Spinal cord (tissue), 10 donors: ENCODE data around the gene ERLEC1. TPM values are rescaled to one million over a fixed set of nuclear protein-coding genes. Genes with fewer than 3 reads are reported as not detected.
A peak's percentile ranks its signal among the peaks of the same experiment; 100 is the strongest.

Source experiments
- DNase-seq, 6 donors: peaks; one replicate each; pipeline versions ENCODE4 v3.0.0 to v3.0.0-alpha.2; 2013 to 2015; ENCODE audit warnings: low spot score in 6 of 6, low read depth in 4 of 6
- H3K27ac ChIP-seq: one replicate; pipeline ENCODE4 v1.5.1; 2013; ENCODE audit warnings: low read depth, low read length, control low read depth
- H3K27me3 ChIP-seq: one replicate; pipeline ENCODE4 v1.6.1; 2013; ENCODE audit warnings: low read length; ENCODE audit not compliant: control insufficient read depth, insufficient read depth
- H3K36me3 ChIP-seq: one replicate; pipeline ENCODE4 v1.6.1; 2013; ENCODE audit warnings: low read length; ENCODE audit not compliant: control insufficient read depth, insufficient read depth
- H3K4me1 ChIP-seq: one replicate; pipeline ENCODE4 v1.6.1; 2013; ENCODE audit warnings: low read length; ENCODE audit not compliant: control insufficient read depth, insufficient read depth
- H3K4me3 ChIP-seq: one replicate; pipeline ENCODE4 v1.5.1; 2013; ENCODE audit warnings: low read depth, low read length, control low read depth
- H3K9me3 ChIP-seq: one replicate; pipeline ENCODE4 v1.6.1; 2013; ENCODE audit warnings: low read length; ENCODE audit not compliant: control insufficient read depth, insufficient read depth
- WGBS: methylation state at CpG from one replicate; pipeline ENCODE4 v1.1.5; 2013; ENCODE audit warnings: missing lambda C conversion rate; ENCODE audit not compliant: insufficient coverage; 5-methylcytosine and 5-hydroxymethylcytosine counted together
- long read RNA-seq, 4 donors: transcript quantifications; one replicate each; lab custom pipeline, GENCODE V29; 2026
- polyA plus RNA-seq, 2 donors: library from polyadenylated mRNA; unstranded; fragments of 120-200 nt; gene quantifications; one replicate each; pipeline ENCODE4 v1.2.1, GENCODE V29; 2013; ENCODE audit not compliant: insufficient read length in 2 of 2
- total RNA-seq, 2 donors: library from RNA; depleted of rRNA in 1 of 2; stranded (reverse); fragments of 120-200 nt in 1 of 2; fragments of >200 nt in 1 of 2; gene quantifications; one replicate each; pipeline versions ENCODE4 v1.2.3 to v1.2.4, GENCODE V29; 2013 to 2014
- donor health status: healthy.

ERLEC1 gene, protein sequence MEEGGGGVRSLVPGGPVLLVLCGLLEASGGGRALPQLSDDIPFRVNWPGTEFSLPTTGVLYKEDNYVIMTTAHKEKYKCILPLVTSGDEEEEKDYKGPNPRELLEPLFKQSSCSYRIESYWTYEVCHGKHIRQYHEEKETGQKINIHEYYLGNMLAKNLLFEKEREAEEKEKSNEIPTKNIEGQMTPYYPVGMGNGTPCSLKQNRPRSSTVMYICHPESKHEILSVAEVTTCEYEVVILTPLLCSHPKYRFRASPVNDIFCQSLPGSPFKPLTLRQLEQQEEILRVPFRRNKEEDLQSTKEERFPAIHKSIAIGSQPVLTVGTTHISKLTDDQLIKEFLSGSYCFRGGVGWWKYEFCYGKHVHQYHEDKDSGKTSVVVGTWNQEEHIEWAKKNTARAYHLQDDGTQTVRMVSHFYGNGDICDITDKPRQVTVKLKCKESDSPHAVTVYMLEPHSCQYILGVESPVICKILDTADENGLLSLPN
- total RNA-seq (10 to 100 TPM; 64.0 to 84.1 TPM), polyA plus RNA-seq (10 to 100 TPM; 53.7 to 58.3 TPM)
- long read RNA-seq, donor 1, transcript ERLEC1-201 (14 exons, 2,433 nt), result major isoform, 17 of 34 reads
- long read RNA-seq, donor 1, transcript ERLEC1-202 (13 exons, 2,271 nt), result minor isoform, 8 of 34 reads
- long read RNA-seq, donor 1, partial matches to known transcripts, result 9 of 34 reads
- long read RNA-seq, donor 1, other reads (novel, unspliced or antisense), result 0 of 34 reads
- long read RNA-seq, donor 2, transcript ERLEC1-201 (14 exons, 2,433 nt), result major isoform, 5 of 8 reads
- long read RNA-seq, donor 2, partial matches to known transcripts, result 0 of 8 reads
- long read RNA-seq, donor 2, other reads (novel, unspliced or antisense), result 0 of 8 reads
- long read RNA-seq, donor 3, transcript ERLEC1-201 (14 exons, 2,433 nt), result major isoform, 5 of 11 reads
- long read RNA-seq, donor 3, partial matches to known transcripts, result 5 of 11 reads
- long read RNA-seq, donor 3, other reads (novel, unspliced or antisense), result 0 of 11 reads
- long read RNA-seq, donor 4, transcript ERLEC1-202 (13 exons, 2,271 nt), result minor isoform, 9 of 77 reads
- long read RNA-seq, donor 4, transcript ERLEC1-201 (14 exons, 2,433 nt), result major isoform, 16 of 77 reads
- long read RNA-seq, donor 4, partial matches to known transcripts, result 52 of 77 reads
- long read RNA-seq, donor 4, other reads (novel, unspliced or antisense), result 0 of 77 reads

DNA sequence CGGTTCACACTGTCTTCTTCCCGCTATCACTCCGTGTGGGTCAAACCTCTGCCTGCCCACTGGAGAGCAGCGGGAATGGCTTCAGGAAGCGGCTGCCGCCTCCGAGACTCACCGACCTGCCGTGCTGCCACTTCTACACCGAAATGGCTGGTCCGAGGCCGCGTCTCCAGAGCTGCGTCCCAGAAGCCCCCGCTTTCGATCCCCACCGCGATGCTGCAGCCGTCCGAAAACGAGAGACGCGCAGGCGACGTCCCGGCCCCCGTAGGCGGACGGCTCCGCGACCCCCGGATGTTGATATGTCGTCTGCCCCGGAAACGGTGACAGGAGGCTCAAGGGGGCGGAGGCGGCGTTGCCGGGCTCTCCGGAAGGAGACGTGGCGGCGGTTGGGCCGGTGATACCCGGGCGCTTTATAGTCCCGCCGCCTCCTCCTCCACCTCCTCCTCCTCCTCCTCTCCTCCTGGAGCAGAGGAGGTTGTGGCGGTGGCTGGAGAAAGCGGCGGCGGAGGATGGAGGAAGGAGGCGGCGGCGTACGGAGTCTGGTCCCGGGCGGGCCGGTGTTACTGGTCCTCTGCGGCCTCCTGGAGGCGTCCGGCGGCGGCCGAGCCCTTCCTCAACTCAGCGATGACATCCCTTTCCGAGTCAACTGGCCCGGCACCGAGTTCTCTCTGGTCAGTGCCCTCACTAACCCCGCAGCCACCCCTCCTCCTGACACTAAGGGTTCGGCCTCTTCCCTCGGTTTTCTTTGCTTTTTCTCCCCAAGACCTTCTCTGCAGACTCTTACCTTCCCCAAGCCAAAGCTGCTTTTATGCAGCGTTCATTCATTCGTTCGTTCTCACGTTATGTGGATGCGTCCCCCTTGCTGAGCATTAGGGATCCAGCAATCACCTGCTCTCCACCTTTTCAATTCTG is at the start of gene ERLEC1, which contains the start of gene ASB3:
Gene ERLEC1 (plus strand): TSS at position 340 of the 909 bp plus-strand sequence. CDS start 167 bp downstream, at position 507.
Gene ASB3 (minus strand): TSS at position 249 of the 909 bp plus-strand sequence. CDS start 21,381 bp downstream, outside the sequence.
- no peaks in the 10 kb centered on the region for H3K27me3 ChIP-seq
- H3K9me3 ChIP-seq, result no peaks in the 10 kb centered on the region
- WGBS, result under 1% methylated on average over 65 of the region's 77 CpGs

GRCh38 chr2:53737091-53737490 is 49.8 kb upstream of the ERLEC1 start:
- Histone ChIP-seq H3K36me3 (peaks cover 5% of the 10 kb centered on the region), H3K27ac (no peak overlapping the region), H3K4me3 (no peak overlapping the region), H3K27me3 (no peaks in the 10 kb centered on the region), H3K9me3 (no peaks in the 10 kb centered on the region), H3K4me1 (peaks cover 3% of the 10 kb centered on the region)
- no peak for DNase-seq
- 97% methylated on average over 4 of the region's 5 CpGs for WGBS

More for the DNA sequence above, at the start of gene ERLEC1, which contains the start of gene ASB3:
- H3K4me1 ChIP-seq, result peaks cover 11% of the 10 kb centered on the region
- peak; percentile 79 to 98 (median 89) for DNase-seq
- H3K4me3 ChIP-seq, result peak within 1 kb of the TSS; percentile 92
- H3K36me3 ChIP-seq, result peaks cover 4% of the 10 kb centered on the region
- H3K27ac ChIP-seq, result peak within 1 kb of the TSS; percentile 94

- no peak for DNase-seq
- Histone ChIP-seq H3K9me3 (no peaks in the 10 kb centered on the region), H3K27me3 (no peaks in the 10 kb centered on the region), H3K4me3 (no peak overlapping the region), H3K36me3 (peaks cover 5% of the 10 kb centered on the region), H3K4me1 (peaks cover 3% of the 10 kb centered on the region), H3K27ac (no peak overlapping the region)
- WGBS, result no CpG with 5 or more reads among the region's 1 CpG
Measured at GRCh38 chr2:53739032-53739431, 47.8 kb upstream of the ERLEC1 start.

DNA sequence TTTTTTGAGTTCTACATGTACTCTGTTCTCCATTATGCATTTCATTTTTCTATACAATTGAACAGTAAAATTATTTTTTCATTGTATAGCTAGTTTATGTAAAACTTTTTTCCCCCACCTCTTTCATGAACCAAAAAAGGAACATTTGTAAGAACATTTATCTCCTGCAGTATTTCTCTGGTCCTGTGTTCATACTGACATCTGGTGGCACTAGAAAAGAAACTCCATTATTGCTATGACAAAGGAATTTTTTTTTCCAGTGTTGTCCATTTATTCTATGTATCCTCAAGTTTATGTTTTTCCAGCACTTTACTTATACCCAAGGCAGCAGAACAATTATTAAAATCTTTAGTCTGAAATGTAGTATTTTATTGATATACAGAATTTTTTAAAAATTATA is 46.7 kb upstream of the ERLEC1 start:
- Histone ChIP-seq H3K27ac (no peak overlapping the region), H3K4me3 (no peak overlapping the region), H3K9me3 (no peaks in the 10 kb centered on the region), H3K4me1 (peaks cover 3% of the 10 kb centered on the region), H3K27me3 (no peaks in the 10 kb centered on the region), H3K36me3 (no peaks in the 10 kb centered on the region)
- peak in 5 of 6 donors; percentile 15 to 90 (median 38) for DNase-seq

GRCh38 chr2:53744395-53745065 is 42.3 kb upstream of the ERLEC1 start:
- no peak overlapping the region for H3K27ac ChIP-seq
- H3K36me3 ChIP-seq, result peaks cover 10% of the 10 kb centered on the region
- H3K4me3 ChIP-seq, result no peak overlapping the region
- WGBS, result no CpG with 5 or more reads among the region's 2 CpGs
- no peaks in the 10 kb centered on the region for H3K27me3 ChIP-seq
- no peak for DNase-seq
- H3K4me1 ChIP-seq, result peaks cover 2% of the 10 kb centered on the region
- no peaks in the 10 kb centered on the region for H3K9me3 ChIP-seq

DNA sequence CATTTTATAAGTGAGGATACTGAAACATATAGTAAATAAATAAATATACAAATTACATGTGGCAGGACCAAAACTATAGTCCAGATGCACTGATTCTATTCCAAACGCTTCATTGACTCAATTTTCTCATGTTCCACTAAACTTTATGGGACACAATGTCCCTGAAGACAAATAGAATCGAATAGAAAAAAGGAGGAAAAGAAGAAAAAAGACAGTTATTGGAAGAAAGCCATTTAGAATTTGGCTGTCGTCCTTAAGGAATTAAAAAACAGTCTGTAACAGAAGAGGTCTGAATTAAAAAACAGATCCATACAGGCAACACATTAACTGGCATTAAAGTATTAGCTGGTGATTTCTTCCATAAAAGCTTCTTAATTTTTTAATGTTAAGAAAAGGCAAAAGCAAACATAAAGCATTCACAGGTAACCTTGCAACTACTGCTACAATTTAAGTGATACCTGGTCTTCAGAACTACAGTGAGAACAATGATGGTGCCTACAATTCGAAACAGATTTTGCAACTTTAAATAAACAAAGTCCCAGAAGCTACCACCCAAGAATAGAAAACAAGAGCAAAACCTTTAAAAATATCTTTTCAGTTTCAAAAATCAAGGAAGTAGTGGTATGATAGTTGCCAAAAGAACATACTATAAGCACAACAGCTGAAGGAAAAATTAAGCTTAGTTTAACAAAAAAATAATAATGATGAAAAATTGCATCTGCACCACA is 36.6 kb upstream of the ERLEC1 start:
- peak in 2 of 6 donors; percentile 51 to 55 for DNase-seq
- Histone ChIP-seq H3K27ac (no peak overlapping the region), H3K4me3 (no peak overlapping the region), H3K36me3 (peaks cover 10% of the 10 kb centered on the region), H3K27me3 (no peaks in the 10 kb centered on the region), H3K4me1 (no peaks in the 10 kb centered on the region), H3K9me3 (no peaks in the 10 kb centered on the region)
- WGBS, result no CpG with 5 or more reads among the region's 4 CpGs

- H3K27me3 ChIP-seq, result no peaks in the 10 kb centered on the region
- no CpG with 5 or more reads among the region's 1 CpG for WGBS
- H3K4me3 ChIP-seq, result no peak overlapping the region
- no peak overlapping the region for H3K27ac ChIP-seq
- no peak for DNase-seq
- peaks cover 7% of the 10 kb centered on the region for H3K36me3 ChIP-seq
- no peaks in the 10 kb centered on the region for H3K9me3 ChIP-seq
- H3K4me1 ChIP-seq, result no peaks in the 10 kb centered on the region
Measured at GRCh38 chr2:53751728-53752127, 35.1 kb upstream of the ERLEC1 start.

DNA sequence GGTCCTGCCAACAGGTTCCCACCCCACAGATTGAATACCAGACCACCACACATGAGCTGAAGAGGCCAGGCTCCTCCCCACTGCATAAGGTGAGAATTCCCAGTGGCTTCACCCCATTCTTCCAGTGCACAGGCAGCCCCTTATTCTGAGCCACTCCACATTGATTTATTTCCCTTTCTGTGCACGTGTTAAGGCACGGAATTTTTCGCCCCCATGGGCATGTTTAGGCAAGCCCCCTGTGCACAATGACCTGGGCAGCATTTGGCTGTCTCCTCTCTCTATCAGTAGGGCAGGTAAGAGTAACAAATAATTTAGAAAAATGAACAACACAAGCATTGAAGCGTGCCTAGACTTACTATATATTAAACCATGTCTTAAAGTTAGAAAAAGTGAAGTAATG is 34.5 kb upstream of the ERLEC1 start:
- no peak overlapping the region for H3K4me3 ChIP-seq
- H3K27ac ChIP-seq, result no peak overlapping the region
- no peaks in the 10 kb centered on the region for H3K4me1 ChIP-seq
- no peaks in the 10 kb centered on the region for H3K9me3 ChIP-seq
- H3K27me3 ChIP-seq, result no peaks in the 10 kb centered on the region
- DNase-seq, result no peak
- WGBS, result no CpG with 5 or more reads among the region's 4 CpGs
- peaks cover 5% of the 10 kb centered on the region for H3K36me3 ChIP-seq
